Left cardiac atrium (tissue), 4 donors: ENCODE data around the gene PCDHA4. TPM values are rescaled to one million over a fixed set of nuclear protein-coding genes. Genes with fewer than 3 reads are reported as not detected.
"Not testable (repeated sequence)": the region's sequence is repeated elsewhere in the genome, so short reads cannot be mapped to it uniquely, and the experiment has no call there.

Source experiments
- ATAC-seq, 2 donors: fragments of 200-7000 bp; cut with Tn5 transposase; one replicate each; pipeline ENCODE4 v1.9.1; 2020; ENCODE audit warnings: mild to moderate bottlenecking in 2 of 2, moderate library complexity in 2 of 2
- DNase-seq: peaks from one replicate; pipeline ENCODE4 v3.0.0-alpha.2; 2020
- intact Hi-C, 2 donors: fragments of 100-400 bp; cut with DNase I; formaldehyde crosslinking; loops; one replicate each; pipeline versions ENCODE4 v1.14.1 to v1.15.1; 2022 to 2023
- long read RNA-seq: library from polyadenylated mRNA; unstranded; transcript quantifications from one replicate; pipeline ENCODE4 v2.0.0, GENCODE V29; 2021
- total RNA-seq, 2 donors: library from RNA; stranded (reverse); fragmentation: NEBNext Ultra II Directional; extraction: Animal tissue kit (Norgen Biotek cat#: 25700); gene quantifications; one replicate each; pipeline ENCODE4 v1.2.1, GENCODE V29; 2021
- donor health status: DM: no; HTN: yes; CAD: no.
- donor health status: DM: no; HTN: yes; CAD: no; lungs with severe emphysema.
- donor health status: DM: yes; HTN: yes; CAD: no.
- donor health status: Dilated cardiomyopathy.

Gene PCDHA4
- under 1 TPM; 0.16 to 0.24 TPM for total RNA-seq
- long read RNA-seq, result 0 reads

GRCh38 chr5:140806834-140807775 lies at the start of gene PCDHA4:
Gene PCDHA4, plus strand, starts transcription at chr5:140807068.
- peak; percentile 49 for DNase-seq
- peak; percentile 53 to 60 for ATAC-seq

GRCh38 chr5:140764177-140764973 lies 42.5 kb upstream of the PCDHA4 start:
- DNase-seq (no peak), ATAC-seq (no peak)
- intact Hi-C loops, result no loop called here

More at GRCh38 chr5:140806834-140807775, at the start of gene PCDHA4:
- intact Hi-C loops, result no loop called here

GRCh38 chr5:140767444-140767843 lies 39.4 kb upstream of the PCDHA4 start:
- intact Hi-C loops, result no loop called here
- no peak for ATAC-seq
- DNase-seq, result no peak

GRCh38 chr5:140780512-140780911 lies 26.4 kb upstream of the PCDHA4 start:
- ATAC-seq (no peak), DNase-seq (no peak)
- intact Hi-C loops, result no loop called here

- intact Hi-C loops, result no loop called here
- DNase-seq (no peak), ATAC-seq (no peak)
Observed at GRCh38 chr5:140785905-140786686, 20.8 kb upstream of the PCDHA4 start, which contains the start of gene PCDHA1. Gene PCDHA1, plus strand, starts transcription at chr5:140786140.

- DNase-seq, intact Hi-C loops, ATAC-seq: not testable (repeated sequence)
Observed at GRCh38 chr5:140787422-140787821, 19.4 kb upstream of the PCDHA4 start.

GRCh38 chr5:140787849-140788504 lies 18.9 kb upstream of the PCDHA4 start:
- ATAC-seq, DNase-seq, intact Hi-C loops: not testable (repeated sequence)

GRCh38 chr5:140791089-140791488 lies 15.8 kb upstream of the PCDHA4 start:
- DNase-seq, result no peak
- no peak for ATAC-seq
- intact Hi-C loops, result no loop called here

GRCh38 chr5:140794595-140795258 lies 12.1 kb upstream of the PCDHA4 start, which contains the start of gene PCDHA2:
Gene PCDHA2, plus strand, starts transcription at chr5:140794852.
- ATAC-seq, result no peak
- intact Hi-C loops, result no loop called here
- DNase-seq, result no peak

GRCh38 chr5:140795259-140795641 lies 11.6 kb upstream of the PCDHA4 start:
- ATAC-seq (no peak), DNase-seq (no peak)
- intact Hi-C loops, result no loop called here

GRCh38 chr5:140796072-140796717 lies 10.7 kb upstream of the PCDHA4 start:
- ATAC-seq, intact Hi-C loops, DNase-seq: not testable (repeated sequence)

- DNase-seq, result no peak
- intact Hi-C loops, result no loop called here
- ATAC-seq, result no peak
Observed at GRCh38 chr5:140796718-140797095, 10.2 kb upstream of the PCDHA4 start.

GRCh38 chr5:140800816-140801493 lies 5.9 kb upstream of the PCDHA4 start, which contains the start of gene PCDHA3:
Gene PCDHA3, plus strand, starts transcription at chr5:140801057.
- intact Hi-C loops, result no loop called here
- ATAC-seq (no peak), DNase-seq (no peak)

- intact Hi-C loops, result no loop called here
- ATAC-seq (no peak), DNase-seq (no peak)
Observed at GRCh38 chr5:140801494-140801841, 5.4 kb upstream of the PCDHA4 start.

GRCh38 chr5:140802381-140802780 lies 4.5 kb upstream of the PCDHA4 start:
- DNase-seq, intact Hi-C loops, ATAC-seq: not testable (repeated sequence)

GRCh38 chr5:140802781-140803271 lies 4.0 kb upstream of the PCDHA4 start:
- intact Hi-C loops, result no loop called here
- ATAC-seq (no peak), DNase-seq (no peak)
